Stomach (tissue), 4 donors: ENCODE data around the gene REPS1.
"Not testable (repeated sequence)": the region's sequence is repeated elsewhere in the genome, so short reads cannot be mapped to it uniquely, and the experiment has no call there.

Experiments used
- POLR2A ChIP-seq, 4 donors: fragments of 450-650 bp; IDR thresholded peaks; one replicate each; pipeline ENCODE4 v1.6.1; 2016; ENCODE audit warnings: antibody characterized with exemption in 4 of 4, control low read depth in 2 of 4, mild to moderate bottlenecking in 1 of 4, moderate library complexity in 1 of 4
- POLR2AphosphoS5 ChIP-seq, 3 donors: sonication (generic); formaldehyde crosslinking; IDR thresholded peaks; one replicate each; pipeline ENCODE4 v1.6.1; 2016; ENCODE audit warnings: antibody characterized with exemption in 3 of 3
- TF ChIP-seq, protein P1 (sequence below), 7 experiments: fragments of 450-650 bp in 4 of 7; fragments of 200-600 bp in 3 of 7; sonication (generic) in 3 of 7; IDR thresholded peaks; one replicate each; pipeline ENCODE4 v1.5.1; 2016 to 2019; ENCODE audit warnings: antibody characterized with exemption in 7 of 7, control low read depth in 2 of 7, mild to moderate bottlenecking in 1 of 7

DNA sequence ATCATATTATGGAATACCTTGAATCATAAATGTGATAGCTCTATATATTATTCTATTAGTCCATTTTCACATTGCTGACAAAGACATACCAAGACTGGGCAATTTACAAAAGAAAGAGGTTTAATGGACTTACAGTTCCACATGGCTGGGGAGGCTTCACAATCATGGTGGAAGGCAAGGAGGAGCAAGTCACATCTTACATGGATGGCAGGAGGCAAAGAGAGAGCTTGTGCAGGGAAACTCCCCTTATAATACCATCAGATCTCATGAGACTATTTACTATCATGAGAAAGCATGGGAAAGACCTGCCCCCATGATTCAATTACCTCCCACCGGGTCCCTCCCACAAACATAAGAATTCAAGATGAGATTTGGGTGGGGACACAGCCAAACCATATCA lies 51.2 kb downstream of the REPS1 start:
- TF ChIP-seq POLR2A, POLR2AphosphoS5 (IDR thresholded peaks at IDR 0.05): not testable (repeated sequence)
- TF ChIP-seq, protein P1, sequence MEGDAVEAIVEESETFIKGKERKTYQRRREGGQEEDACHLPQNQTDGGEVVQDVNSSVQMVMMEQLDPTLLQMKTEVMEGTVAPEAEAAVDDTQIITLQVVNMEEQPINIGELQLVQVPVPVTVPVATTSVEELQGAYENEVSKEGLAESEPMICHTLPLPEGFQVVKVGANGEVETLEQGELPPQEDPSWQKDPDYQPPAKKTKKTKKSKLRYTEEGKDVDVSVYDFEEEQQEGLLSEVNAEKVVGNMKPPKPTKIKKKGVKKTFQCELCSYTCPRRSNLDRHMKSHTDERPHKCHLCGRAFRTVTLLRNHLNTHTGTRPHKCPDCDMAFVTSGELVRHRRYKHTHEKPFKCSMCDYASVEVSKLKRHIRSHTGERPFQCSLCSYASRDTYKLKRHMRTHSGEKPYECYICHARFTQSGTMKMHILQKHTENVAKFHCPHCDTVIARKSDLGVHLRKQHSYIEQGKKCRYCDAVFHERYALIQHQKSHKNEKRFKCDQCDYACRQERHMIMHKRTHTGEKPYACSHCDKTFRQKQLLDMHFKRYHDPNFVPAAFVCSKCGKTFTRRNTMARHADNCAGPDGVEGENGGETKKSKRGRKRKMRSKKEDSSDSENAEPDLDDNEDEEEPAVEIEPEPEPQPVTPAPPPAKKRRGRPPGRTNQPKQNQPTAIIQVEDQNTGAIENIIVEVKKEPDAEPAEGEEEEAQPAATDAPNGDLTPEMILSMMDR (IDR thresholded peaks at IDR 0.05) = not testable (repeated sequence)
